Heart left ventricle (tissue), 16 donors: ENCODE data around the gene FAM209A. TPM values are rescaled to one million over a fixed set of nuclear protein-coding genes. Genes with fewer than 3 reads are reported as not detected.
"Not testable (repeated sequence)": the region's sequence is repeated elsewhere in the genome, so short reads cannot be mapped to it uniquely, and the experiment has no call there.

Experiments used
- ATAC-seq, 4 donors: fragments of 200-7000 bp; cut with Tn5 transposase; one replicate each; pipeline ENCODE4 v1.9.1; 2020 to 2022; ENCODE audit warnings: moderate library complexity in 4 of 4, mild to moderate bottlenecking in 3 of 4, moderate number of reproducible peaks in 1 of 4
- DNase-seq, 5 donors: peaks; one replicate each; pipeline ENCODE4 v3.0.0-alpha.2; 2020
- H3K27ac ChIP-seq, 12 donors: fragments of 200-600 bp; sonication (generic) in 4 of 12; one replicate each; pipeline versions ENCODE4 v1.5.0 to v1.8.0; 2016 to 2022; ENCODE audit warnings: mild to moderate bottlenecking in 2 of 12
- H3K27me3 ChIP-seq, 9 donors: fragments of 200-600 bp; sonication (generic) in 2 of 9; one replicate each; pipeline versions ENCODE4 v1.5.1 to v1.8.0; 2016 to 2022; ENCODE audit warnings: mild to moderate bottlenecking in 3 of 9
- H3K36me3 ChIP-seq, 9 donors: fragments of 200-600 bp; sonication (generic) in 2 of 9; one replicate each; pipeline versions ENCODE4 v1.5.0 to v1.8.0; 2018 to 2022; ENCODE audit warnings: mild to moderate bottlenecking in 2 of 9
- H3K4me1 ChIP-seq, 12 donors: fragments of 200-600 bp; sonication (generic) in 4 of 12; one replicate each; pipeline versions ENCODE4 v1.5.0 to v1.8.0; 2016 to 2022; ENCODE audit warnings: mild to moderate bottlenecking in 3 of 12
- H3K4me3 ChIP-seq, 12 donors: fragments of 200-600 bp; sonication (generic) in 4 of 12; one replicate each; pipeline versions ENCODE4 v1.5.0 to v1.8.0; 2017 to 2022; ENCODE audit warnings: mild to moderate bottlenecking in 9 of 12, moderate library complexity in 4 of 12
- H3K9me3 ChIP-seq, 12 donors: fragments of 200-600 bp; sonication (generic) in 4 of 12; one replicate each; pipeline versions ENCODE4 v1.5.0 to v1.8.0; 2016 to 2022; ENCODE audit warnings: mild to moderate bottlenecking in 1 of 12
- CTCF ChIP-seq, 12 donors: fragments of 200-600 bp; sonication (generic) in 4 of 12; IDR thresholded peaks; one replicate each; pipeline versions ENCODE4 v1.5.0 to v1.8.0; 2018 to 2022; ENCODE audit warnings: antibody characterized with exemption in 12 of 12, mild to moderate bottlenecking in 5 of 12
- POLR2A ChIP-seq, 2 donors: fragments of 450-650 bp; IDR thresholded peaks; one replicate each; pipeline ENCODE4 v1.6.1; 2017; ENCODE audit warnings: antibody characterized with exemption in 2 of 2, mild to moderate bottlenecking in 2 of 2, moderate library complexity in 2 of 2
- WGBS, 4 donors: extraction: QIAGEN DNeasy Blood & Tissue Kit in 2 of 4; methylation state at CpG; one replicate each; pipeline versions ENCODE4 v1.1.5 to v1.1.7; 2013 to 2018; 5-methylcytosine and 5-hydroxymethylcytosine counted together
- intact Hi-C, 10 donors: fragments of 100-400 bp; cut with DNase I; formaldehyde crosslinking; loops; one replicate each; pipeline versions ENCODE4 v1.11.1 to v1.14.2; 2022
- polyA plus RNA-seq, 2 donors: library from polyadenylated mRNA; stranded (reverse); fragments of 200-250 nt; gene quantifications; one replicate each; pipeline ENCODE4 v1.2.3, GENCODE V29; 2013
- total RNA-seq, 9 donors: library from RNA; depleted of rRNA in 2 of 9; stranded (reverse); fragments of >200 nt in 2 of 9; fragmentation: NEBNext Ultra II Directional in 3 of 9; extraction: Animal tissue kit (Norgen Biotek cat#: 25700) in 3 of 9; gene quantifications; one replicate each; pipeline versions ENCODE4 v1.1.0 to v1.2.4, GENCODE V29; 2016 to 2023
- donor health status: ischemic (EF 13 %, LVEDD 7.1; RV severe dilation, severe dysfunction).
- donor health status: healthy with polysubstance abuse.
- donor health status: DM: no; HTN: yes; CAD: no.
- donor health status: DM: no; HTN: no; CAD: no.
- donor health status: ischemic (EF 25% LVEDD 6.9; RV normal size, moderate dysfunction).
- donor health status: ischemic (EF 25% LVEDD 5.7; RV mildly dilated, moderate dysfunction).
- donor health status: healthy.
- donor health status: DM: yes; HTN: yes; CAD: no.
- donor health status: ischemic (EF 35%, LVEDD 5.7; RV mildly dilated, moderate dysfunction).
- donor health status: nonischemic (EF 11% LVEDD 7.7; RV severe dilation, severe dysfunction).
- donor health status: DM: yes; HTN: yes; CAD: no.
- donor health status: PGD.
- donor health status: ischemic (EF 29% LVEDD 5.4; RV normal size, mild dysfunction).
- donor health status: nonischemic (EF 23%, LVEDD 6.1; RV moderate dilation, normal function).

The FAM209A gene
- total and polyA plus RNA-seq, 11 donors: 0.35 TPM; not detected in 10

GRCh38 chr20:56518126-56518525 lies 6.4 kb upstream of the FAM209A start:
- 97 to 98% (median 97%) methylated on average over 14 of the region's 14 CpGs for WGBS, 4 donors
- Histone ChIP-seq H3K27ac (no peak overlapping the region), H3K27me3 (no peaks in the 10 kb centered on the region), H3K36me3 (peaks cover 0 to 69% (median 51%) of the 10 kb centered on the region in 9 donors), H3K4me3 (no peak overlapping the region), H3K9me3 (peaks cover 0 to 25% (median 17%) of the 10 kb centered on the region in 12 donors), H3K4me1 (peaks cover 0 to 15% (median 2%) of the 10 kb centered on the region in 12 donors)
- no peak for DNase-seq
- intact Hi-C loops: no loop called here
- no peak for ATAC-seq
- TF ChIP-seq POLR2A (IDR thresholded peaks at IDR 0.05) (no peak), CTCF (IDR thresholded peaks at IDR 0.05) (no peak)

- H3K36me3 ChIP-seq: peaks cover 0 to 62% (median 44%) of the 10 kb centered on the region in 9 donors
- H3K27me3 ChIP-seq: no peaks in the 10 kb centered on the region
- no peak overlapping the region for H3K4me3 ChIP-seq
- no peak overlapping the region for H3K27ac ChIP-seq
- intact Hi-C loops: no loop called here
- peaks cover 0 to 15% (median 2%) of the 10 kb centered on the region in 12 donors for H3K4me1 ChIP-seq
- no peak for TF ChIP-seq POLR2A (IDR thresholded peaks at IDR 0.05)
- TF ChIP-seq CTCF (IDR thresholded peaks at IDR 0.05): no peak
- DNase-seq (no peak), ATAC-seq (no peak)
- H3K9me3 ChIP-seq: peaks cover 0 to 25% (median 17%) of the 10 kb centered on the region in 12 donors
- WGBS, 4 donors: 93 to 97% (median 96%) methylated on average over 10 of the region's 10 CpGs
Observed at GRCh38 chr20:56518721-56519398, 5.7 kb upstream of the FAM209A start.

- peaks cover 0 to 58% (median 42%) of the 10 kb centered on the region in 9 donors for H3K36me3 ChIP-seq
- peaks cover 0 to 15% (median 2%) of the 10 kb centered on the region in 12 donors for H3K4me1 ChIP-seq
- no peak overlapping the region for H3K4me3 ChIP-seq
- no peak overlapping the region for H3K27ac ChIP-seq
- DNase-seq (no peak), ATAC-seq (no peak)
- TF ChIP-seq CTCF (IDR thresholded peaks at IDR 0.05) (no peak), POLR2A (IDR thresholded peaks at IDR 0.05) (no peak)
- H3K27me3 ChIP-seq: no peaks in the 10 kb centered on the region
- H3K9me3 ChIP-seq: peaks cover 0 to 25% (median 17%) of the 10 kb centered on the region in 12 donors
- intact Hi-C loops: no loop called here
- 98 to 100% (median 98%) methylated on average over 10 of the region's 10 CpGs for WGBS, 4 donors
Observed at GRCh38 chr20:56519551-56519950, 5.0 kb upstream of the FAM209A start.

GRCh38 chr20:56520180-56520579 lies 4.4 kb upstream of the FAM209A start:
- H3K4me3 ChIP-seq: no peak overlapping the region
- ATAC-seq (no peak), DNase-seq (no peak)
- peaks cover 0 to 58% (median 42%) of the 10 kb centered on the region in 9 donors for H3K36me3 ChIP-seq
- WGBS, 4 donors: 96 to 99% (median 98%) methylated on average over 8 to 10 of the region's 10 CpGs
- H3K27me3 ChIP-seq: no peaks in the 10 kb centered on the region
- peaks cover 0 to 15% (median 2%) of the 10 kb centered on the region in 12 donors for H3K4me1 ChIP-seq
- intact Hi-C loops: no loop called here
- H3K27ac ChIP-seq: no peak overlapping the region
- peaks cover 0 to 25% (median 17%) of the 10 kb centered on the region in 12 donors for H3K9me3 ChIP-seq
- no peak for TF ChIP-seq POLR2A (IDR thresholded peaks at IDR 0.05)
- TF ChIP-seq CTCF (IDR thresholded peaks at IDR 0.05): no peak

- H3K27me3 ChIP-seq, intact Hi-C loops, DNase-seq, ATAC-seq, H3K27ac ChIP-seq, H3K4me3 ChIP-seq: not testable (repeated sequence)
- Histone ChIP-seq H3K36me3 (peaks cover 0 to 55% (median 42%) of the 10 kb centered on the region in 9 donors), H3K9me3 (peaks cover 0 to 25% (median 17%) of the 10 kb centered on the region in 12 donors), H3K4me1 (peaks cover 0 to 14% (median 2%) of the 10 kb centered on the region in 12 donors)
- 95 to 96% (median 96%) methylated on average over 13 of the region's 13 CpGs for WGBS, 4 donors
Observed at GRCh38 chr20:56520746-56521354, 3.7 kb upstream of the FAM209A start.
